Thyroid gland (tissue), 4 donors: ENCODE measurements around the gene DTX3L. TPM values are rescaled to one million over a fixed set of nuclear protein-coding genes. Genes with fewer than 3 reads are reported as not detected.
A peak's percentile ranks its signal among the peaks of the same experiment; 100 is the strongest.

Experiments
- DNase-seq, 2 donors: peaks; one replicate each; pipeline ENCODE4 v3.0.0-alpha.2; 2019
- H3K27ac ChIP-seq, 3 donors: fragments of 200-600 bp; sonication (generic); 1 replicate in 2 of 3; 2 replicates in 1 of 3; pipeline ENCODE4 v1.5.1; 2016 to 2019; ENCODE audit warnings: mild to moderate bottlenecking in 1 of 3, moderate library complexity in 1 of 3
- H3K27me3 ChIP-seq: fragments of 200-600 bp; sonication (generic); one replicate; pipeline ENCODE4 v1.5.1; 2019
- H3K36me3 ChIP-seq, 2 donors: fragments of 200-600 bp; sonication (generic); one replicate each; pipeline ENCODE4 v1.5.1; 2016 to 2019
- H3K4me1 ChIP-seq, 2 donors: fragments of 200-600 bp; sonication (generic); one replicate each; pipeline ENCODE4 v1.5.1; 2017 to 2019
- H3K4me3 ChIP-seq, 3 donors: fragments of 200-600 bp; sonication (generic); replicated peaks in 1 of 3; 1 replicate in 2 of 3; 2 replicates in 1 of 3; pipeline ENCODE4 v1.5.1; 2016; ENCODE audit warnings: mild to moderate bottlenecking in 1 of 3
- H3K9me3 ChIP-seq: fragments of 200-600 bp; sonication (generic); one replicate; pipeline ENCODE4 v1.5.1; 2017
- CTCF ChIP-seq, 6 experiments: fragments of 200-600 bp in 3 of 6; fragments of 450-650 bp in 3 of 6; sonication (generic) in 3 of 6; IDR thresholded peaks; one replicate each; pipeline ENCODE4 v1.5.1; 2016 to 2019; ENCODE audit warnings: antibody characterized with exemption in 6 of 6, mild to moderate bottlenecking in 2 of 6, inconsistent platforms in 1 of 6, moderate library complexity in 1 of 6
- POLR2A ChIP-seq, 2 donors: fragments of 450-650 bp; IDR thresholded peaks; one replicate each; pipeline ENCODE4 v1.6.1; 2017; ENCODE audit warnings: antibody characterized with exemption in 2 of 2, mild to moderate bottlenecking in 2 of 2, moderate library complexity in 1 of 2
- WGBS, 2 donors: methylation state at CpG; one replicate each; pipeline ENCODE4 v1.1.5; 2017; 5-methylcytosine and 5-hydroxymethylcytosine counted together
- intact Hi-C: fragments of 100-400 bp; cut with DNase I; formaldehyde crosslinking; loops from one replicate; pipeline ENCODE4 v1.15.1; 2023
- total RNA-seq, 4 donors: library from RNA; depleted of rRNA; stranded (reverse); fragments of >200 nt; gene quantifications; one replicate each; pipeline ENCODE4 v1.2.3, GENCODE V29; 2016

Gene DTX3L
- 10 to 100 TPM; 21.1 to 32.1 (median 26.5) TPM for total RNA-seq

- Histone ChIP-seq H3K36me3 (no peaks in the 10 kb centered on the region), H3K27ac (peak within 1 kb of the TSS; percentile 92 to 98 (median 97)), H3K4me3 (peak within 1 kb of the TSS; percentile 62 to 96 (median 78)), H3K27me3 (no peaks in the 10 kb centered on the region), H3K9me3 (no peaks in the 10 kb centered on the region), H3K4me1 (peaks cover 20 to 45% of the 10 kb centered on the region in 2 donors)
- DNase-seq = peak; percentile 83 to 87
- intact Hi-C loops = no loop called here
- 0 to 1% methylated on average over 18 to 44 of the region's 56 CpGs for WGBS, 2 donors
- peak; percentile 14 to 84 for TF ChIP-seq POLR2A (IDR thresholded peaks at IDR 0.05)
- no peak for TF ChIP-seq CTCF (IDR thresholded peaks at IDR 0.05)
Observed at GRCh38 chr3:122564155-122564912, at the start of gene DTX3L, which contains the start of gene PARP9. TSS of gene DTX3L (plus strand) at chr3:122564338. CDS start at chr3:122564427, 89 bp downstream. TSS of gene PARP9 (minus strand) at chr3:122564300. CDS start at chr3:122559620, 4,680 bp downstream.

- peaks cover 8 to 23% of the 10 kb centered on the region in 2 donors for H3K4me1 ChIP-seq
- H3K36me3 ChIP-seq = no peaks in the 10 kb centered on the region
- peak overlapping the region in 1 of 3 donors; percentile 85 for H3K27ac ChIP-seq
- no peaks in the 10 kb centered on the region for H3K9me3 ChIP-seq
- intact Hi-C loops = no loop called here
- TF ChIP-seq CTCF (IDR thresholded peaks at IDR 0.05) = no peak
- no peak for TF ChIP-seq POLR2A (IDR thresholded peaks at IDR 0.05)
- peak overlapping the region in 2 of 3 donors; percentile 61 to 99 for H3K4me3 ChIP-seq
- no peaks in the 10 kb centered on the region for H3K27me3 ChIP-seq
- DNase-seq = peak in 1 of 2 donors; percentile 5
- 43 to 44% methylated on average over 19 of the region's 19 CpGs for WGBS, 2 donors
Observed at GRCh38 chr3:122515020-122515468, 49.1 kb upstream of the DTX3L start.

GRCh38 chr3:122515870-122516269 lies 48.3 kb upstream of the DTX3L start:
- intact Hi-C loops = no loop called here
- DNase-seq = no peak
- 87 to 93% methylated on average over 3 of the region's 3 CpGs for WGBS, 2 donors
- no peak overlapping the region for H3K27ac ChIP-seq
- no peaks in the 10 kb centered on the region for H3K36me3 ChIP-seq
- H3K4me3 ChIP-seq = no peak overlapping the region
- TF ChIP-seq CTCF (IDR thresholded peaks at IDR 0.05) = no peak
- no peaks in the 10 kb centered on the region for H3K27me3 ChIP-seq
- H3K4me1 ChIP-seq = peaks cover 8 to 21% of the 10 kb centered on the region in 2 donors
- H3K9me3 ChIP-seq = no peaks in the 10 kb centered on the region

- Histone ChIP-seq H3K27ac (no peak overlapping the region), H3K9me3 (no peaks in the 10 kb centered on the region), H3K4me1 (peaks cover 8 to 15% of the 10 kb centered on the region in 2 donors), H3K4me3 (no peak overlapping the region), H3K27me3 (no peaks in the 10 kb centered on the region), H3K36me3 (no peaks in the 10 kb centered on the region)
- intact Hi-C loops = no loop called here
- no peak for DNase-seq
- WGBS, 2 donors = 88 to 92% methylated on average over 6 of the region's 6 CpGs
- TF ChIP-seq CTCF (IDR thresholded peaks at IDR 0.05) (no peak), POLR2A (IDR thresholded peaks at IDR 0.05) (no peak)
Observed at GRCh38 chr3:122516846-122517360, 47.2 kb upstream of the DTX3L start.

- intact Hi-C loops = no loop called here
- Histone ChIP-seq H3K36me3 (no peaks in the 10 kb centered on the region), H3K4me1 (no peaks in the 10 kb centered on the region), H3K4me3 (no peak overlapping the region), H3K27me3 (no peaks in the 10 kb centered on the region), H3K9me3 (no peaks in the 10 kb centered on the region), H3K27ac (no peak overlapping the region)
- DNase-seq = no peak
- no peak for TF ChIP-seq POLR2A (IDR thresholded peaks at IDR 0.05)
- no peak for TF ChIP-seq CTCF (IDR thresholded peaks at IDR 0.05)
Observed at GRCh38 chr3:122519693-122520092, 44.4 kb upstream of the DTX3L start.
